ENCODE data around the gene HIVEP2.

HIVEP2 gene

GRCh38 chr6:142744836-142745235 is 200.1 kb downstream of the HIVEP2 start:
- peaks cover 3% of the 10 kb centered on the region for H3K4me1 ChIP-seq (ENCODE audit: control insufficient read depth, insufficient read depth, low read length, unreplicated experiment)
- no peak overlapping the region for H2AFZ ChIP-seq (ENCODE audit: low read length, unreplicated experiment)
- H3K36me3 ChIP-seq (ENCODE audit: insufficient read depth, low read length), result no peaks in the 10 kb centered on the region
- H3K79me2 ChIP-seq (ENCODE audit: control insufficient read depth, insufficient read depth, low read length, unreplicated experiment), result no peaks in the 10 kb centered on the region
- no peak overlapping the region for H3K4me3 ChIP-seq (ENCODE audit: low read depth, low read length)
- no peak overlapping the region for H3K27ac ChIP-seq (ENCODE audit: low read depth, low read length)
- no peaks in the 10 kb centered on the region for H3K27me3 ChIP-seq (ENCODE audit: insufficient read depth, low read length)

DNA sequence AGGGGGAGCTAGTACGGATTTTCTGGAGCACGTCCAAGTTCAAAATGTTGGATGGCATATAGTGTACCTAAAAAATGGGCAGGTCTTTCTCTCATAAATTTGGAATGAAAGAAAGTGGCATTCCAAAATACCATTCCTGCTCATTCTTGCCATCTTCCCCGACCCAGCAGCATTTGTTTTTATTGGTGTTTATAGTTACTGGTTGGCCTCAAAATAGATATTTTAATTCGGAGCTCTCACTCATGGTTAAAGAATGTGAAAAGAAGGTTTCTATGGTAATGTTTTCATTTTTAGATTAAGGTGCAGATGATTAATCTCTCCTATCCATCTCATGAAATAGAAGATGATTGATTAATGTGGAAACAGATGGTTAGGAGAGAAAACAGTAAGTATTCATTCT is 204.5 kb downstream of the HIVEP2 start:
- Histone ChIP-seq H2AFZ (ENCODE audit: low read length, unreplicated experiment) (no peak overlapping the region), H3K27me3 (ENCODE audit: insufficient read depth, low read length) (no peaks in the 10 kb centered on the region), H3K4me1 (ENCODE audit: control insufficient read depth, insufficient read depth, low read length, unreplicated experiment) (peaks cover 3% of the 10 kb centered on the region), H3K4me3 (ENCODE audit: low read depth, low read length) (no peak overlapping the region), H3K36me3 (ENCODE audit: insufficient read depth, low read length) (no peaks in the 10 kb centered on the region), H3K79me2 (ENCODE audit: control insufficient read depth, insufficient read depth, low read length, unreplicated experiment) (no peaks in the 10 kb centered on the region), H3K27ac (ENCODE audit: low read depth, low read length) (no peak overlapping the region)

DNA sequence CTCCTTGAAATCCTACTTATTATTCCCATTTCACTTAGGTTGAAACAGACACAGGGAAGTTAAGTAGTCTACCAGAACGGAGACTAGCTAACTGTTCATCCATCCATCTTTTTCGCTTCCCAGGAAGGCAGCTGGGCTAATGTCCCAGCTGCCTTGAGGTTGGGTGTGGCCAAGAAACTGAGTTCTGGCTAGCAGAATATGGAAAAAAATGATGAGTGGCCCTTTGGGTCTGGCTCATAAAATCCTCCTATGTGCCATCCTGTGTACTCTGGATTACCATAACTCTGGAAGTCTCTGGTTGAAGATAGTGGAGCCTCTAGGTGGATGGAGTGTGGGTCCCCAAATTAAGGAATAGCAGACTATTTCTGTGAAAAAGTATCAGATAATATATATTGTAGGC is 206.2 kb downstream of the HIVEP2 start:
- Histone ChIP-seq H2AFZ (ENCODE audit: low read length, unreplicated experiment) (no peak overlapping the region), H3K79me2 (ENCODE audit: control insufficient read depth, insufficient read depth, low read length, unreplicated experiment) (no peaks in the 10 kb centered on the region), H3K27me3 (ENCODE audit: insufficient read depth, low read length) (no peaks in the 10 kb centered on the region), H3K27ac (ENCODE audit: low read depth, low read length) (no peak overlapping the region), H3K4me3 (ENCODE audit: low read depth, low read length) (no peak overlapping the region), H3K4me1 (ENCODE audit: control insufficient read depth, insufficient read depth, low read length, unreplicated experiment) (peaks cover 6% of the 10 kb centered on the region), H3K36me3 (ENCODE audit: insufficient read depth, low read length) (no peaks in the 10 kb centered on the region)

DNA sequence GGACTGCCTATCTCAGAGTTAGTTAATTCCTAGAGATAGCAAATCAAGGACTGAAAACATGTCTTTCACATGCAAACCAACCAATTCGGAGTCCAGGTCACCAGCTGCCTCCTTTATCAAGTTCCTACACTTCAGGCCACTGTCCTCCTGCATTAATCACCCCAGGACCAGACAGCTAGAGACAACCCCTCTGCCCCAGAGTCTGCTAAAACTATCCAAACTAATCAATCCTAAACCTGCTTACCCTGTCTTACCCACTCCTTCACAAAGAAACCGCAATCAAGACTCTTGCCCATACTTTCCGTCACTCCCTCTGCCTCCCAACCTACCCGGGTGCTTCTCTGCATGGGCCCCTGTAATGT is 207.0 kb downstream of the HIVEP2 start:
- Histone ChIP-seq H3K27me3 (ENCODE audit: insufficient read depth, low read length) (no peaks in the 10 kb centered on the region), H3K4me3 (ENCODE audit: low read depth, low read length) (no peak overlapping the region), H3K27ac (ENCODE audit: low read depth, low read length) (no peak overlapping the region), H3K4me1 (ENCODE audit: control insufficient read depth, insufficient read depth, low read length, unreplicated experiment) (peaks cover 6% of the 10 kb centered on the region), H3K36me3 (ENCODE audit: insufficient read depth, low read length) (no peaks in the 10 kb centered on the region), H3K79me2 (ENCODE audit: control insufficient read depth, insufficient read depth, low read length, unreplicated experiment) (no peaks in the 10 kb centered on the region), H2AFZ (ENCODE audit: low read length, unreplicated experiment) (no peak overlapping the region)

- Histone ChIP-seq H3K4me1 (ENCODE audit: control insufficient read depth, insufficient read depth, low read length, unreplicated experiment) (peaks cover 6% of the 10 kb centered on the region), H3K79me2 (ENCODE audit: control insufficient read depth, insufficient read depth, low read length, unreplicated experiment) (no peaks in the 10 kb centered on the region), H3K36me3 (ENCODE audit: insufficient read depth, low read length) (no peaks in the 10 kb centered on the region), H3K27ac (ENCODE audit: low read depth, low read length) (no peak overlapping the region), H3K4me3 (ENCODE audit: low read depth, low read length) (no peak overlapping the region), H2AFZ (ENCODE audit: low read length, unreplicated experiment) (no peak overlapping the region), H3K27me3 (ENCODE audit: insufficient read depth, low read length) (no peaks in the 10 kb centered on the region)
Observed at GRCh38 chr6:142737368-142738034, 207.5 kb downstream of the HIVEP2 start.

GRCh38 chr6:142735204-142735603 is 209.8 kb downstream of the HIVEP2 start:
- Histone ChIP-seq H3K27ac (ENCODE audit: low read depth, low read length) (no peak overlapping the region), H3K36me3 (ENCODE audit: insufficient read depth, low read length) (no peaks in the 10 kb centered on the region), H2AFZ (ENCODE audit: low read length, unreplicated experiment) (no peak overlapping the region), H3K79me2 (ENCODE audit: control insufficient read depth, insufficient read depth, low read length, unreplicated experiment) (no peaks in the 10 kb centered on the region), H3K27me3 (ENCODE audit: insufficient read depth, low read length) (no peaks in the 10 kb centered on the region), H3K4me3 (ENCODE audit: low read depth, low read length) (no peak overlapping the region), H3K4me1 (ENCODE audit: control insufficient read depth, insufficient read depth, low read length, unreplicated experiment) (peaks cover 3% of the 10 kb centered on the region)

GRCh38 chr6:142732790-142733189 is 212.2 kb downstream of the HIVEP2 start:
- H2AFZ ChIP-seq (ENCODE audit: low read length, unreplicated experiment), result no peak overlapping the region
- H3K4me1 ChIP-seq (ENCODE audit: control insufficient read depth, insufficient read depth, low read length, unreplicated experiment), result peaks cover 20% of the 10 kb centered on the region
- H3K36me3 ChIP-seq (ENCODE audit: insufficient read depth, low read length), result no peaks in the 10 kb centered on the region
- no peaks in the 10 kb centered on the region for H3K79me2 ChIP-seq (ENCODE audit: control insufficient read depth, insufficient read depth, low read length, unreplicated experiment)
- no peaks in the 10 kb centered on the region for H3K27me3 ChIP-seq (ENCODE audit: insufficient read depth, low read length)
- H3K27ac ChIP-seq (ENCODE audit: low read depth, low read length), result no peak overlapping the region
- H3K4me3 ChIP-seq (ENCODE audit: low read depth, low read length), result no peak overlapping the region

- Histone ChIP-seq H3K27me3 (ENCODE audit: insufficient read depth, low read length) (no peaks in the 10 kb centered on the region), H2AFZ (ENCODE audit: low read length, unreplicated experiment) (no peak overlapping the region), H3K4me3 (ENCODE audit: low read depth, low read length) (no peak overlapping the region), H3K27ac (ENCODE audit: low read depth, low read length) (no peak overlapping the region), H3K79me2 (ENCODE audit: control insufficient read depth, insufficient read depth, low read length, unreplicated experiment) (no peaks in the 10 kb centered on the region), H3K36me3 (ENCODE audit: insufficient read depth, low read length) (no peaks in the 10 kb centered on the region), H3K4me1 (ENCODE audit: control insufficient read depth, insufficient read depth, low read length, unreplicated experiment) (peaks cover 20% of the 10 kb centered on the region)
Observed at GRCh38 chr6:142731611-142732010, 213.4 kb downstream of the HIVEP2 start.

- H3K27me3 ChIP-seq (ENCODE audit: insufficient read depth, low read length), result no peaks in the 10 kb centered on the region
- H3K4me3 ChIP-seq (ENCODE audit: low read depth, low read length), result no peak overlapping the region
- H3K4me1 ChIP-seq (ENCODE audit: control insufficient read depth, insufficient read depth, low read length, unreplicated experiment), result peaks cover 17% of the 10 kb centered on the region
- no peaks in the 10 kb centered on the region for H3K79me2 ChIP-seq (ENCODE audit: control insufficient read depth, insufficient read depth, low read length, unreplicated experiment)
- H3K27ac ChIP-seq (ENCODE audit: low read depth, low read length), result peak overlapping the region; percentile 44; the same call in 1 of the 2 replicates
- H3K36me3 ChIP-seq (ENCODE audit: insufficient read depth, low read length), result no peaks in the 10 kb centered on the region
- no peak overlapping the region for H2AFZ ChIP-seq (ENCODE audit: low read length, unreplicated experiment)
Observed at GRCh38 chr6:142729618-142730017, 215.4 kb downstream of the HIVEP2 start.

DNA sequence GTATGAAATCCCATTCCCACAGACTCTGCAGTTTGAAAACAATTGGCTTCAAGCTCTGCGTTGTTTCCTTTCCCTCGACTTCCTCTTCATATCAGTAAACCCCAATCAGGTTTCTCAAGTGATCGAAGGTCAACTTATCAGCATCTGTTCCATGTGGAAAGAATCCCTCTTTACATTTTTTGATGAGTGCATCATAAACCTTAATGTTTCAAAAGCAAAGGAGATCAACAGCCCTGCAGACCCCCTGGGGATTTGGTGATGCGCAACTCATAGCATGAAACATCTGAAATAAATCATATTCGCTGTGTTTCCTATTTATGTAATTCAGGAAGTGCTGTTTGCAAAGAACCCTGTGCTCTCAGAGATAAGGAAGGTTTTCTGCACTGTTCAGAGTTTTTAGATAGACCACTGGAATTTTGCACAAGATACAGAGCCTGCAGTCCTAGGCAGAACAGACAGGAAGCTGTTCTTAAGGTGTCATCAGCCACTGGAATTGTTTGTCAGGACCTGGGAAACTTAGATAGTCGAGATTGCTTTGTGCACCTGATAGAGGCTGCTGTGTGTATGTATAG is 216.0 kb downstream of the HIVEP2 start:
- Histone ChIP-seq H3K27me3 (ENCODE audit: insufficient read depth, low read length) (no peaks in the 10 kb centered on the region), H3K36me3 (ENCODE audit: insufficient read depth, low read length) (no peaks in the 10 kb centered on the region), H2AFZ (ENCODE audit: low read length, unreplicated experiment) (no peak overlapping the region), H3K79me2 (ENCODE audit: control insufficient read depth, insufficient read depth, low read length, unreplicated experiment) (no peaks in the 10 kb centered on the region), H3K4me1 (ENCODE audit: control insufficient read depth, insufficient read depth, low read length, unreplicated experiment) (peaks cover 17% of the 10 kb centered on the region), H3K27ac (ENCODE audit: low read depth, low read length) (peak overlapping the region; percentile 48), H3K4me3 (ENCODE audit: low read depth, low read length) (peak overlapping the region; percentile 35; the same call in 1 of the 2 replicates)

- Histone ChIP-seq H3K36me3 (ENCODE audit: insufficient read depth, low read length) (no peaks in the 10 kb centered on the region), H3K27ac (ENCODE audit: low read depth, low read length) (peak overlapping the region; percentile 48), H3K4me3 (ENCODE audit: low read depth, low read length) (peak overlapping the region; percentile 11; the same call in 1 of the 2 replicates), H3K4me1 (ENCODE audit: control insufficient read depth, insufficient read depth, low read length, unreplicated experiment) (peaks cover 17% of the 10 kb centered on the region), H3K27me3 (ENCODE audit: insufficient read depth, low read length) (no peaks in the 10 kb centered on the region), H3K79me2 (ENCODE audit: control insufficient read depth, insufficient read depth, low read length, unreplicated experiment) (no peaks in the 10 kb centered on the region), H2AFZ (ENCODE audit: low read length, unreplicated experiment) (no peak overlapping the region)
Observed at GRCh38 chr6:142728364-142728763, 216.6 kb downstream of the HIVEP2 start.
